ENCODE data around the gene PSKH1.
A peak's percentile ranks its signal among the peaks of the same experiment; 100 is the strongest.
"Not testable (repeated sequence)": the region's sequence is repeated elsewhere in the genome, so short reads cannot be mapped to it uniquely, and the experiment has no call there.

The PSKH1 gene

DNA sequence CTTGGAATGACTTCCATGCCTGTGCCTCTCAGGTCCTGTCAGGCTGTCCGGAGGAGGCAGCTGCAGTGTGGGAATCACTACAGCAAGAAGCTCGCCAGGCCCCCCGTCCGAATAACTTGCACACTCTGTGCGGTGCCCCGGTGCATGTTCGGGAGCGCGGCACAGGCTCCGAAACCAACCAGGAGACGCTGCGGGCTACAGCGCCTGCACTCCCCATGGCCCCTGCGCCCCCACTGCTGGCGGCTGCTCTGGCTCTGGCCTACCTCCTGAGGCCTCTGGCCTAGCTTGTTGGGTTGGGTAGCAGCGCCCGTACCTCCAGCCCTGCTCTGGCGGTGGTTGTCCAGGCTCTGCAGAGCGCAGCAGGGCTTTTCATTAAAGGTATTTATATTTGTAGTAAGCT lies 7.1 kb upstream of the PSKH1 start:
- no peak for DNase-seq (ENCODE audit: low read depth, low spot score)

GRCh38 chr16:67886387-67886786 lies 6.7 kb upstream of the PSKH1 start:
- DNase-seq (ENCODE audit: low read depth, low spot score), result no peak

DNA sequence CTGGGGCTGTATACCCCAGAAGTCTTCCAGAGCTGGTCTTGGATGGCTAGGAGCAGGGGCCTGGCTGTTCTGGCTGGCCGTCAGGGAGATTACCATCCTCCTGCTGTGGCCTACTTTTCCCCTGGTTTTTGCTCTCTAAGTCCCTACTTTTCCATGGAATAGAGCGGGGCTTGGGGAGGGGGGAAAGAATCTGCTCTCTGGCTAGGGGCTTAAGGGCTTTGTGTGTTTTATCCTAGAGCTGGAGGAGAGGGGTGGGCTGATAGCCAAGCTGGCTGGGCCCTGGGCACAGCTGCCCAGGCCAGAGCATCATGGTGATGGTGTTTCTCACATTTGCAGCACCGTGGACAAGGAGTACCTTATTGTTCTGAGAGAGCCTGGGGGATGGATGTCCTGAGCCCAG lies 4.7 kb upstream of the PSKH1 start:
- DNase-seq (ENCODE audit: low read depth, low spot score), result no peak

GRCh38 chr16:67892375-67892774 lies 679 bp upstream of the PSKH1 start:
- no peak for DNase-seq (ENCODE audit: low read depth, low spot score)

- no peak for DNase-seq (ENCODE audit: low read depth, low spot score)
These were observed 817 bp downstream of the PSKH1 start for GRCh38 chr16:67893743-67894399.

GRCh38 chr16:67897231-67897630 lies 4.2 kb downstream of the PSKH1 start:
- DNase-seq (ENCODE audit: low read depth, low spot score), result no peak

DNA sequence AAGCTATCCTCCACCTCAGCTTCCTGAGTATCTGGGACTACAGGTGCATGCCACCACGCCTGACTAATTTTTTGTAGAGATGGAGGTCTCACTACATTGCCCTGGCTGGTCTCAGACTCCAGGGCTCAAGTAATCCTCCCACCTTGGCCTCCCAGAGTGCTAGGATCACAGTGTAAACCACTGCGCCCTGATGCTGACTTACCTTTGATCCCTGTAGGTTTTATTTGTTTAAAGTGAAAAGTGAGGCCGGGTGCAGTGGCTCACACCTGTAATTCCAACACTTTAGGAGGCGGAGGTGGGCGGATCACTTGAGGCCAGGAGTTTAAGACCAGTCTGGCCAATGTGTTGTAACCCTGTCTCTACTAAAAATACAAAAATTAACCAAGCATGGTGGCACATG lies 8.7 kb downstream of the PSKH1 start:
- DNase-seq (ENCODE audit: low read depth, low spot score), result no peak

DNA sequence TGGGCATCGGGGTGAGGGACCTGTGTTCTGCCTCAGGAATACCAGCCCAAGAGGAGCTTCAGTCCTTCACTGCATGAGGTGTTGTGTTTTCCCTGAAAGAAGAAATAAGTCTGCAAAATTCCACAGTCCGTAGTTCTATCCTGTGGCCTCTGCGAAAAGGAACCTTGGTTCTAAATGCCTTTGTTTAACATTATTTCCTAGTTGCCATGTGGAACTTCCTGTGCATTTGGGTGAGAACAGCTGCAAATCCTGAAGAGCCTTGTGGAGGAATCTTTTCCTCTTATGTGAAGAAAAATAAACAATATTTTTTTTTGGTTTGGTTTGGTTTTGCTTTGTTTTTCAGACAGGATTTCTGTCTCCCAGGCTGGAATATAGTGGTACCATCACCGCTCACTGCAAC lies 9.8 kb downstream of the PSKH1 start:
- DNase-seq (ENCODE audit: low read depth, low spot score), result no peak

DNA sequence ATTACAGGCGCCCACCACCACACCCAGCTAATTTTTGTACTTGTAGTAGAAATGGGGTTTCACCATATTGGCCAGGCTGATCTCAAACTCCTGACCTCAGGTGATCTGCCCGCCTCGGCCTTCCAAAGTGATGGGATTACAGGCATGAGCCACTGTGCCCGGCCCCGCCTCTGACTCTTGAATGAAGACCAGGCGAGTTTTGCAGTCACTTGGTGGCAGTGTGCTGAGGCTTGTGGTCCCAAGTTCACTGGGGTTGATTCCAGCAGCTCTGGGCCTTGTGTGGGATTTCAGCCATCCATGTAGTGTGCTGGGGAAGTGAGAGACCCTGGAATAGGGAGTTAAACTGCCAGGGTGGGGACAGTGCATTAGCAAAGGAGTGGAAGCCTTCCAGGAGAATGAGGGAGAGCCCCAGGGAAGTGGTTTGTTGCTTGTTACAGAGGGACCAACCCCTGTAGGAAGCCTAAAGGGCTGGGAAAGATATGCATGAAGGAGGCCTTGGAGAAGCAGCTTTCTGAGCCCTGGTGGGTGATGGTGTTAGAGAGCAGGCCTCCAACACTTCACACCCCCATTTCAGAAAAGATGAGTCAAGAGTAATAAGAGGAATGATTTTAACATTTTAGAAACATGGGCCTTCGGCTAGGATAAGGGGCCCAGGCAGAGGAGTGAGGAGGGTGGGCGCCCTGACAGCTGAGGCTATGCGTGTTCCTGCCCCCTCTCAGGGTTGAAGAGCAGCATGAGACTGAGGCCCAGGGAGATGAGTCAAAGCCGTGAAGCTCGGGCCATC lies 14.5 kb downstream of the PSKH1 start:
- no peak for DNase-seq (ENCODE audit: low read depth, low spot score)

- DNase-seq (ENCODE audit: low read depth, low spot score), result no peak
These were observed 16.1 kb downstream of the PSKH1 start for GRCh38 chr16:67909056-67909742.

GRCh38 chr16:67910158-67910557 lies 17.1 kb downstream of the PSKH1 start:
- peak; percentile 82 for DNase-seq (ENCODE audit: low read depth, low spot score)

- no peak for DNase-seq (ENCODE audit: low read depth, low spot score)
These were observed 21.9 kb downstream of the PSKH1 start for GRCh38 chr16:67914758-67915495.

GRCh38 chr16:67915496-67915769 lies 22.4 kb downstream of the PSKH1 start:
- not testable (repeated sequence) for DNase-seq (ENCODE audit: low read depth, low spot score)

DNA sequence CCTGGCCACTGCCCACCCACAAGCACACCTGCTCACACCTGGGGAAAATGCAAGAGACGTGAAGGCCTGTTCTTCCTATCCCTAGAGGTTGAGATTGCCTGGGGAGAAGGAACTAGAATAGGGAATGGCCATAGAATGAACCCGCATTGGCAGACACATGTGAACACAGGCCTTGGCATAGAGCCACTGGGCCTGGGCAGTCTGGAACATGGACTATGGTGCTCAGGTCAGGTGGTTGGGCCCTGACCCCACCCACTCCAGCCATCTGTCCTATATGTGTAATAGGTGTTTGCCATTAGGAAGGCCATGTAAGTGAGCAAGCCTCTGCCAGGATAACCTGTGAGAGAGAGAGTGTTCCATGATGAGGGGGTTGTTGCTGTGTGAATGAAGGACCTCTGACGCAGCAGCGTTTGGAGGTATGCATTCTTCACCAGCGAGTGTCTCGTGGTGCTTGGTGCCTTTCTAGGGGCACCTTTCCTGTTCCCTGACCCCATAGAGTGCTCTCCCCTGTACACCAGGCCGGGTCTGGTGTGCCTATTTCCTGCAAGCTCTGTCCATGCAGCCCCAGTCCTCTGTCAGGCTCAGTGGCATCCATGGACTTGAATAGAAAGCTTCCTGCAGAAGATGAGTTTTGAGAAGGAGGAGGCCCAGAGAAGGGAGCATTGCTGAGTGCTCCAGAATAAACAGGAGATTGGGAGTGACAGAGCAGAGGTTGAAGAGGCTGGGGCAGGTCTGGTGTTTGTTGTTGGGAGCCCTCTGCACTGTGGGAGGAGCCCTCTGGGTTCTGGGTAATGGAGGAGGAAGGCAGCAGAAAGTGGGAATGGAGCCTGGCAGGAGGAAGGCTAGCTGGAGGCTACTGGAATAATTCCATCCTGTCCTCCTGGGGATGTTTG lies 23.0 kb downstream of the PSKH1 start:
- DNase-seq (ENCODE audit: low read depth, low spot score), result no peak

GRCh38 chr16:67917140-67917851 lies 24.2 kb downstream of the PSKH1 start:
- DNase-seq (ENCODE audit: low read depth, low spot score), result no peak

- no peak for DNase-seq (ENCODE audit: low read depth, low spot score)
These were observed 24.8 kb downstream of the PSKH1 start for GRCh38 chr16:67917852-67918236.

DNA sequence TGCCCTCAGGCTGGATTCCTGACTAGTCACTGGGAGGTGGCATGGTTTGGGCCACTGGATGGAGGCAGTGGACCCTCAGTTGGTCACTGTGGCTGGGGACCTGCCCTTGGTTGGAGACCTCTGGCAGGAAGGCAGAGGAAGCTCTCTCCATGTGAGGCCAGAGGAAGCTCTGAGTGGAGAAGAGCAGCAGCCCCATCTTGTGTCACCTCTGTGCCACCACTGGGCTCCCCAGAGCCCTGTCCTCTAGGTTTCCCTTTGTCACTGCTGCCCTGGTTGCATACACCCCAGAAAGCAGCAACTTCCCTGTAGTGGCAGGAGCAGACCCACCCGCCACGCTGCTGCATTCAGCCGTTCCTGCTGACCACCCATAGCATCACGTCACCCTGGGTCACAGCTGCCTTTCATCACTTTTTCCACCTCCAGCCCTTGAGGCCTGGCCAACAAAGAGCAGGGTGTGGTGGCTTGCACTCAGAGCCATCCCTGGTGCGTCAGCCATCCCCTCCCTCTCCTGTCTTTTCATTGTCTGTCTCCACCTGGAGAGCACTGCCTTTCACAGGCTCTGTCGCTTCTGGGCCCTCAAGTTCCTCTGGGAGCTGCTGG lies 26.7 kb downstream of the PSKH1 start:
- DNase-seq (ENCODE audit: low read depth, low spot score), result no peak

- DNase-seq (ENCODE audit: low read depth, low spot score), result no peak
These were observed 29.2 kb downstream of the PSKH1 start for GRCh38 chr16:67922221-67922620.

GRCh38 chr16:67922740-67923139 lies 29.7 kb downstream of the PSKH1 start:
- DNase-seq (ENCODE audit: low read depth, low spot score), result no peak

DNA sequence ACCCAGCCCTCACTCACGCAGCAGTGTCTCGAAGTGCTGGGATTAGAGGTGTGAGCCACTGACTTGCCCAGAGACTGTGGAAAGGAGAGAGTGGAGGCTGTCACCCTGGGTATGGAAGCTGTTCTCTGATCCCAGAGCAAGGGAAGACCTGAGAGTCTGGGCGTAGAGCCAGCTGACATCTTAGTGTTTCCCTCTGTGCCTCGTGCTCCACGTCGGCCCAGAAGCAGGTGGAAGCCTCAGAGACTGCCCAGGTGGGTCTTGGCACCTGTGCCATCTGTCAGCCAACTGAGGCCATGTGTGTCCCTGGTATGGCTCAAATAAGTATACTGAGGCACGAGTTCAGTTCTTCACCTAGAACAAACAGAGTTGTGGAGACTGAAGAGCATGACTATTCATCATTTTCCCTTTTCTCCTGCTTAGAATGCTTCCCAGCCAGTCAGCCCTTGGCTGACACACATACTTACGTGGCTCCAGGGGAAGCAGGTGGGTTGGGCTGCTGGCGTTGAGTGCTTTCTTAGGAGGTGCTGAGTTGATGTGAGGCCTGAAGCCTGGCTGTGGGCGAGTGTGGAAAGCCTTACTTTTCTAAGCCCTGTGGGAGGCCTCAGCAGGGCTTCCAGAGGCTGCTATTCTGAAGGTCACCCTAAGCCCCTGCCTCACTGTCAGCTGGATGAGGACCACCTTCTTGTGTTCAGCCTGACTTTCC lies 30.5 kb downstream of the PSKH1 start:
- no peak for DNase-seq (ENCODE audit: low read depth, low spot score)

Measured in smooth muscle cell of the brain vasculature (primary cell).